NCI-H748 treated with DMSO at 0.1 percent for 48 hours (cell line): ENCODE measurements around the gene SLC15A1.

Experiments
- DNase-seq: peaks from one replicate; lab custom pipeline; 2025; lab: John Stamatoyannopoulos, UW

The SLC15A1 gene

GRCh38 chr13:98752467-98753290, at the start of gene SLC15A1:
SLC15A1 (minus strand) TSS chr13:98752672; CDS start chr13:98752598, 74 bp downstream.
- DNase-seq = no peak

- DNase-seq = no peak
Measured at GRCh38 chr13:98801626-98802418, 49.4 kb upstream of the SLC15A1 start.

- no peak for DNase-seq
Measured at GRCh38 chr13:98800078-98800477, 47.6 kb upstream of the SLC15A1 start.

- DNase-seq = no peak
Measured at GRCh38 chr13:98798849-98799645, 46.6 kb upstream of the SLC15A1 start.

- DNase-seq = no peak
Measured at GRCh38 chr13:98797456-98797855, 45.0 kb upstream of the SLC15A1 start.

GRCh38 chr13:98796798-98797197, 44.3 kb upstream of the SLC15A1 start:
- no peak for DNase-seq

- no peak for DNase-seq
Measured at GRCh38 chr13:98796191-98796590, 43.7 kb upstream of the SLC15A1 start.

- no peak for DNase-seq
Measured at GRCh38 chr13:98795220-98795619, 42.7 kb upstream of the SLC15A1 start.

- no peak for DNase-seq
Measured at GRCh38 chr13:98794498-98794897, 42.0 kb upstream of the SLC15A1 start.

GRCh38 chr13:98792785-98793495, 40.5 kb upstream of the SLC15A1 start:
- no peak for DNase-seq

- no peak for DNase-seq
Measured at GRCh38 chr13:98792321-98792720, 39.8 kb upstream of the SLC15A1 start.

GRCh38 chr13:98791611-98792010, 39.1 kb upstream of the SLC15A1 start:
- no peak for DNase-seq

GRCh38 chr13:98787996-98788395, 35.5 kb upstream of the SLC15A1 start:
- no peak for DNase-seq

- no peak for DNase-seq
Measured at GRCh38 chr13:98787173-98787572, 34.7 kb upstream of the SLC15A1 start.

GRCh38 chr13:98786023-98786422, 33.6 kb upstream of the SLC15A1 start:
- no peak for DNase-seq

GRCh38 chr13:98785405-98785804, 32.9 kb upstream of the SLC15A1 start:
- DNase-seq = no peak

- DNase-seq = no peak
Measured at GRCh38 chr13:98784666-98785065, 32.2 kb upstream of the SLC15A1 start.

GRCh38 chr13:98783856-98784478, 31.5 kb upstream of the SLC15A1 start:
- no peak for DNase-seq

GRCh38 chr13:98782654-98783053, 30.2 kb upstream of the SLC15A1 start:
- DNase-seq = no peak

- DNase-seq = no peak
Measured at GRCh38 chr13:98781905-98782304, 29.4 kb upstream of the SLC15A1 start.

GRCh38 chr13:98781470-98781869, 29.0 kb upstream of the SLC15A1 start:
- DNase-seq = no peak
